HG03342 (cell line): ENCODE data around the gene ZNF718.
"Not testable (repeated sequence)": the region's sequence is repeated elsewhere in the genome, so short reads cannot be mapped to it uniquely, and the experiment has no call there.

Source experiments
- ATAC-seq: cut with Tn5 transposase; IDR thresholded peaks from one replicate; pipeline ENCODE4 v1.9.1; 2021; ENCODE audit warnings: mild to moderate bottlenecking, moderate library complexity; ENCODE audit not compliant: unreplicated experiment

ZNF718 gene

DNA sequence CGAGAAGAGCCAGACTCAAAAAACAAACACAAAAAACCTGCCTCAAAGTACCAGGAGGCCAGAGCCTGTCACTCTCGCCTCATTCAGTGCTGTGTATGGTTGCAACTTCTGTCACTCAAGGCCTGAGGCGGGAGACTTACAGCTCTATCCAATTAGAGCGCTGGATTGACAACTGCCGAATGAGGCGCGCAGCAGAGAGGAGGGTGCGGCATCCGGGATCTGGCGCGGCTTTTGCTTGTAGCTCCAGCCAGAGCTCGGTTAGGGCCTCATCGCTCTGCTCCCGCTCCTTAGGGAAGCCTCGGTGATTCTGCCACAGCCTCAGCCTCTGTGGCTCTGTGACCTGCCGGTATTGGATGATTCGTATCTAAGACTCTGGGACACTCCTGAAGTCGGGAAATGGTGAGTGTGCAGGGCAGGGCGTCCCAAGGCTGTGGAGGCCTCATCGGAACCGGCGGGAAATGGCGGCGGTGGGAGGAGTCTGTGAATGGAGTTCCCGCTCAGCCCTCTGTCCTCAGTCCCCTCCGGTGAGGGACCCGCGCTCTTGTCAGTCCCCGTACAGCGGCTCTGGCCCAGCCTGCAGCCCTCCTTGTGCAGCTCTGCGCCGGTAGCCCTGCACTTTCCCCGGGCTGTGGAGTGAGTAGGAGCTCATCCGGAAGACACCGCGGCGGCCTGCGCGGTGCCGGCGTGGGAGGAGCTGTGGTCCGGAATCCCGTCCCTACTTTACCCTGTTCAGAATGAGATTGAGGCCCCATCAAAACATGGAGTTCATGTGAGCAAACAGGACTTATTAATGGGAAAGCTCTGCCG lies at the start of gene ZNF718:
TSS of gene ZNF718 (plus strand) at position 227 of the 807 bp plus-strand sequence. CDS start at position 397, 170 bp downstream.
- peak; percentile 99 for ATAC-seq

DNA sequence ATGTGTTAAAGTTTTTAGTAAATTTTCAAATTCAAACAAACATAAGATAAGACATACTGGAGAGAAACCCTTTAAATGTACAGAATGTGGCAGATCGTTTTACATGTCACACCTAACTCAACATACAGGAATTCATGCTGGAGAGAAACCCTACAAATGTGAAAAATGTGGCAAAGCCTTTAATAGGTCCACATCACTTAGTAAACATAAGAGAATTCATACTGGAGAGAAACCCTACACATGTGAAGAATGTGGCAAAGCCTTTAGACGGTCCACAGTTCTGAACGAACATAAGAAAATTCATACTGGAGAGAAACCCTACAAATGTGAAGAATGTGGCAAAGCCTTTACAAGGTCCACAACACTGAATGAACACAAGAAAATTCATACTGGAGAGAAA lies 38.4 kb upstream of the ZNF718 start:
- no peak for ATAC-seq

DNA sequence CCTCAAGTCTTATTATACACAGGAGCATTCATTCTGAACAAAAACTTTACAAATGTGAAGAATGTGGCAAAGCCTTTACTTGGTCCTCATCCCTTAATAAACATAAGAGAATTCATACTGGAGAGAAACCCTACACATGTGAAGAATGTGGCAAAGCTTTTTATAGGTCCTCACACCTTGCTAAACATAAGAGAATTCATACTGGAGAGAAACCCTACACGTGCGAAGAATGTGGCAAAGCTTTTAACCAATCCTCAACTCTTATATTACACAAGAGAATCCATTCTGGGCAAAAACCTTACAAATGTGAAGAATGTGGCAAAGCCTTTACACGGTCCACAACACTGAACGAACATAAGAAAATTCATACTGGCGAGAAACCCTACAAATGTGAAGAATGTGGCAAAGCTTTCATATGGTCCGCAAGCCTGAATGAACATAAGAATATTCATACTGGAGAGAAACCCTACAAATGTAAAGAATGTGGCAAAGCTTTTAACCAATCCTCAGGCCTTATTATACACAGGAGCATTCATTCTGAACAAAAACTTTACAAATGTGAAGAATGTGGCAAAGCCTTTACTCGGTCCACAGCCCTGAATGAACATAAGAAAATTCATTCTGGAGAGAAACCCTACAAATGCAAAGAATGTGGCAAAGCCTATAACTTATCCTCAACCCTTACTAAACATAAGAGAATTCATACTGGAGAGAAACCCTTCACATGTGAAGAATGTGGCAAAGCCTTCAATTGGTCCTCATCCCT lies 37.6 kb upstream of the ZNF718 start:
- ATAC-seq, result not testable (repeated sequence)

DNA sequence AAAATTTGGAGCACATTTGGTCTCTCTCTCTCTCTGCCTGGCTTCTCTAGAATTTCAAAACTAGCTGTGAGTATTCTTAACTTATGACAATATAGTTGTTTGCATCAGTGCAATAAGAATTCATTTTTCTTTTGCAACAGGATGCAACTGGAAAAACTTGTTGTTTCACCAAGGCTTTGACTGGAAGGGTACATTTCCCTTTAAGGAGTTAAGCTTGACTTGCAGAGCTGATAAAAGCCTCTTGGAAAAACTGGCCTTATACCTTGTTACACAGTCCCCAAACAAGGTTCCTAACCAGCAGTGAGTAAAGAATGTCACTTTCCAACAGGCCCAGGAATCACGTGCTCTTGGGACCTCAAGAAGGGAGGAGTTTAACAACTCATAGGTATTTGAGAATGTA lies 25.9 kb upstream of the ZNF718 start:
- no peak for ATAC-seq

DNA sequence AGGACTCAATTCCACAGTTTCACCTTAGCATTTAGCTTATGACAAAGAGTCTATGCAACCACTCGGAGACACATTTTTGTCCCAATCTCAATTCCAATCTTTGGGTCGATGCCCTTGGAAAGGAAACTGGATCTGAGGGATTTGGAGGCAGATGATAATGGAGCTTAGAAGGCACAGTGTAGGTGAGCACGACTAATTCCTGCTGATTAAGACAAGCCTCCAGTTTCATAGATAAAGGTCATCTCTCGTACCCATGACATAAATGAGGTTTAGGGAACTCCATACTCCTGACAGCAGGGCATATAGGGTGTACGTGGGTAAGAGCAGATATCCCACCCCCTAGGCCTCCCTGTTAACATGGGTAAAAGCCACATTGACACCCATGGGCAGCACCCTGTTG lies 24.4 kb upstream of the ZNF718 start:
- ATAC-seq, result no peak

DNA sequence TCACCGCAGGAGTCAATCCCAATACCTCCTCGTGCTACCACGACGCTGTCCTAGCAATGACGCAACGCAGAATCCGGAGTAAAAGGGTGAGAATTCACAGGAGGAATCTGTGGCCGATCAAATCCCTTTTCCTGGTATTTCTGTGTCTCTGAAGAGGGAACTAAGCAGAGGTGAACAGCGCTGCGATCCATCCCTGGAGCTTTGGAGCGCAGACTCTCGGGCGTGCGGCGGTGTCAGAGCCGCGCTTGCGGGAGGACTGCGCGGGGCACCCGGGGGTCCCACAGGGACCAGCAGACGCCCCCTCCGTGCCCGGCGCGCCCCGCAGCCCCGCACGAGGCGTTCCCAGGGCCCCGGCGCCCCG lies 17.2 kb upstream of the ZNF718 start:
- ATAC-seq, result no peak

DNA sequence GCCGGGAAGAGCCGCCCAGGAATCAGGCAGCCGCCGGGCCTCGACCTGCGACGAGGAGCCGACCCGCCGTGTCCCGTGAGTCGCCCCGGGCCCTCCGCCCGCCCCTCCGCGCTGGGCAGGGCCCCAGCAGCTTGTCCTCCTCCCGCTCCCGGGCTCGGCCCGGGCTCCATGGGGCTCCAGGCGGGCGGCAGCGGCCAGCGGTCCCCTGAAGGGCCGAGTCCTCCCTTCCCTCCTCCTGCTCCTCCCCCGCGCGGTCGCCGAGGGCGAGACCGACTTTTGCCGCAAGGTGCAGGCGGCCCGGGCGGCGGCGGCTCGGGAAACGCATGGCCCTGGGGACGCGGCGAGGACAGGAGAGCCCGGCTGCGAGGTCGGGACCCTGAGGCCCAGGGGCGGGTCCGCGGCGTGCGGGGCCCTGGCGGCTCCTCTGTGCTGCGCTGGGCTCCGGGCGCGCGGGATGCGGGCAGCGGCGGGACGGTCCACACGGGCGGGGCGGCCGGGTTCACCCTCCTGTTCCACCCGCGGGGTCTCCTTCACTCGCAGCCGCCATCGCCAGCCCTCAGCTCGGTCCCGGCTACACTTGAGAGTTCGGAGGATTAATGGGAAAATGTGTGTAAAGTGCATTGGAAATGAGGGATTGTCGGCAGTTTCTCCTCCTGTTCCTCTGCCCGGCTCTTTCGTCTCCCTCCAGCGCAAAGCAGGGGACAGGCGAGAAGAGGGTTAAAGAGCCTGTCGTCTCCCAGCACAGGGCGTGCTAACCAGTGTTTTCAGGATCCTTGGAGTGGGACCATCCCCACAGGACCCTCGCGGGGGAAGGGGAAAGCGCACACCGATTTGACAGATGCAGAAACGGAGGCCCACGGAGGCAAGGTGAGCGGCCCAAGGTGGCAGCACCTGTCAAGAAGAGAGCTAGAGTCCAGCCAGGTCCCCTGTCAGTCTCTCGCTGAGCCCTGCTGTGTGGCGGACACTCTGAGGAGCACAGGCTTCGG lies 16.6 kb upstream of the ZNF718 start:
- ATAC-seq, result no peak

DNA sequence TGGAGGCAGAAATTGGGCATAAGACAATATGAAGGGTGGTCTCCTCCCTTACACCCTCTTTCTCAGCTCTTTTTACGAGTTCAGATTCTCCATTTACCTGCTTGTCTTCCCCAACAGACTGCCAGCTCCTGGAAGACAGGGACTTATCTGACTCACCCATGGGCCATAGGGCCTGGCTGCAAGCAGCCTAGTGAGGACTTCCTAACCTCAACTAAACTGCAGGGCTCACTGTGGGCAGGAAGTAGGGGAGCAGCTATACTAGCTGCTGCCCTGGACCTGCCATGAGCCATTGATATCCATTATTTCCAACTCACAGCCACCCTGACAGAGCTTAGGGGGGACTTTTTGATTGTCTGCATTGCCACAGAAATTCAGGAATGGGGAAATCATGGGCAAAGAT lies 11.5 kb upstream of the ZNF718 start:
- no peak for ATAC-seq

DNA sequence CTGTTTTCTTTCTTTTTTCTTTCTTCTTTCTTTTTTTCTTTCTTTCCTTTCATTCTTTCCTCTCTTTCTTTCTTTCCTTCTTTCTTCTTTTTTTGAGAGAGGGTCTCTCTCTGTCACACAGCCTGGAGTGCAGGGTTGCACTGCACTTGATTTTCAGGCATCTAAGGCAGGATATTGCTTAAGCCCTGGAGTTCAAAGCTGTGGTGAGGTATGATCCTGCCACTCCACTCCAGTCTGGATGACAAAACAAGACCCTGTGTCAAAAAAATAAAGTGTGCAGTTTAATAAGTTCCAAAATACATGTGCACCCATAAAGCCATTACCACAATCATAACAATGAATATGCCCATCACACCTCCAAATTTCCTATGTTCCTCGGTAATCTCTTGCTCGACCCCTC lies 10.6 kb upstream of the ZNF718 start:
- ATAC-seq, result no peak

DNA sequence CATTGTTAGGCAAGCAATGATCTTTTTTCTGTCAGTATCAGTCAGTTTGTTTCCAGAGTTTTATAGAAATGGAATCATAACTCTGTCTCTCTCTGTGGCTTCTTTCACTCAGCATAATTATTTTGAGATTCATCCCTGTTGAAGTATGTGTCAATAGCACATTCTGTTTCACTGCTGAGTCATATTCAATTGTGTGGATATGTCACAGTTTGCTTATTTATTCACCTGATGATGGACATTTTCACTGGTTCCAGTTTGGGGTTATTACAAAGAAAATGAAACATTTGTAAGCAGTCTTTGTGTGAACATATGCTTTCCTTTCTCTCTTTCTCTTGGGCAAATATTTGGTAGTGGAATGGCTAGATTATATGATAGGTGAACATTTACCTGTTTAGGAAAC lies 10.2 kb upstream of the ZNF718 start:
- no peak for ATAC-seq

DNA sequence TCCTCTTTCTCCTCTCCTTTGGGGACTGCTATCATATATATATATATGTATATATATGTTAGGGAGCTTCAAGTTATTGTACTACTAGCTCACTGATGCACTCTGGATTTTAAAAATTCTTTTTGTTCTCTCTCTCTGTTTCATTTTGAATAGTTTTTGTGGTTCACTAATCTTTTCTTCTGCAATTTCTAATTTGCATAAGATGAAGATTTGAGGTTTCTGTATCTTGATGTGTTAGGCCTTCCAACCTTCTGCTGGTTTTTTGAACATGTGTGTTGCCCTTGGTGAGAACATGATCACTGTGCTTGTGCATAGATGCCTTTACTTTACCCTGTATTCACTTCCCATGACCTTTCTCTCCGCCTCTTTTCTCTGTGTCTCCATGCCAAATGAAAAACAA lies 7.8 kb upstream of the ZNF718 start:
- ATAC-seq, result no peak

DNA sequence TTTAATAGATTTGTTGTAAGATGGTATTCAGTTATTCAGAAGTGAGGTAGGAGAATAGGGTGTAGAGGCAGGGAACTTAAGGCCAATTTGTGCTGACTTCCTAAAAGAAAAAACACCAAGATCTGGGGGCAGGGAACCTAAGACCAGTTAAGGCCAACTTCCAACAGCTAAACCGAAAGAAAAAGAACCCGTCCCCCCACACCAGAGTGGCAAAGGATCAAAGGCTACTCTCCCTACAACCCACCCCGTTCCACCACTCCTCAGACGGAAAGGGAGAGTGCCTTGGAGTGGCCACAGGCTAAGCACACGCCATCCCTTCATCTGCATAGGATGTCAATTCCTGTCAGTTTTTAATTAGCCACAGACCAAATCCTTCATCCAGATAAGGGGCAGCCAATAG lies 3.7 kb upstream of the ZNF718 start:
- no peak for ATAC-seq

DNA sequence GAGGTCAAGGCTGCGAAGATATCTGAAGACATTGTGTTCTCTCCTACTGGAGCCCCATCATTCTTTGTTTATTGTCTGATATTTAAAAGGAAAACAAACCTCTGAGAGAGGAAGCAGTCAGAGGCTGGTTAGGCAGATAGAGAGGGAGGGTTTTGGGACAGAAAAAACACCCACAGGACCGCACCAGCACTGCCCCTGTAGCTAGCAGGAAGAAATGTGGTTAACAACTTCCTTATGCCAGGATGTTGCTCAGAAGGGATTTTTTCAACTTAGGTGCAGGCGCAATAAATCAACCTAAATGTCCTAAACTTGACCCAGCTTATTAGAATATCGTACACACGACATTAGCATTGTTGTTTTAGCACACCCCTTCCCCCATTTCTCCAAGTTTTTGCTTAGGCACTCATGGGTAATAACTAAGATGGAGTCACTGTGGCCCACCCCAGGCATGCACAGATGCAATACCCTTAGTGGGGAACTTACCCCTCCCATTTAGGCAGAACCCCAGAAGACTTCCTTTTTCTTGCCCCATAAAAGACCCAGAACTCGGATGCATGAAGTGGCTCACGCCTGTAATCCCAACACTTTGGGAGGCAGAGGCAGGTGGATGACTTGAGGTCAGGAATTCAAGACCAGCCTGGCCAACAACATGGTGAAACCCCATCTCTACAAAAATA lies 2.8 kb upstream of the ZNF718 start:
- ATAC-seq, result no peak

DNA sequence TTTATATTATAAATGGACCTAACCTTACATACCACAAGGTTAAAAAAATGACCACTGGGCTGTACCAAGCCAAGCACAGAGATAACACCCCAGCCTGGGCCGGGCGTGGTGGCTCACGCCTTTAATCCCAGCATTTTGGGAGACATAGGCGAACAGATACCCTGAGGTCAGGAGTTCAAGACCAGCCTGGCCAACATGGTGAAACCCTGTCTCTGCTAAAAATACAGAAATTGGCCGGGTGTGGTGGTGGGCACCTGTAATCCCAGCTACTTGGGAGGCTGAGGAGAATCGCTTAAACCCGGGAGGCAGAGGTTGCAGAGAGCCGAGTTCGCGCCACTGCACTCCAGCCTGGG lies 403 bp upstream of the ZNF718 start:
- not testable (repeated sequence) for ATAC-seq

DNA sequence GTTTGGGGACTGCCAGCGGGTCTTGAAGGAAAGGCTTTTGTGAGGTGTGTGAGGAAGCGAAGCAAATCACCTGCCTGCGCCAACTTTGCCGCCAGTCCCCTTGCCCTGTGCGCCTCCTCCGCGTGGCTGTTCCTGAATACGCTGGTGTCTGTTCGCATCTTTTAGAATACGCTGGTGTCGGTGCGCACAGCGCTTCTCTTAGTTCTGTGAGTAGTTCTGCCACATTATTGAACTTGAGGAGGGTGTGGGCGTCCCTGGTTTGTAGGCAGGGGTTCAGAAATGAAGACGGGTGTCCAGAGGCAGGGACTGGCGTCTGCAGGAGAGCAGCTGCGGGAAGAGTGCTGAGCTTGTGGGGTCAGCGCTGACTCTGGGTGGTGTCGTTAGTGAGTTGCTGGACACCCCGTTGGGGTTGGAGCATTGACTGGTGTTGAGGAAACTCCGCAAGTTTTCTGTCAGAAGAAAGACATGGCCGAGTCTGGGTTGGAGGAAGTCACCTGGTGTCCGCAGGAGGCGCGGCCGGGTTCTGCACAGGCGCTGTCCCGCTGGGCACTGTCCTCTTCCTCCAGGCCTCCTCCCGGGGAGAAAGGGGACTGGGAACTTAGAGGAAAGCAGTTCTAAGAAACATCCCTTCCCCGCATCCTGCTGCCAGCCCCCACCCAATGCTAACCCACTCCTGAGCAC lies 930 bp downstream of the ZNF718 start:
- peak; percentile 9 for ATAC-seq

DNA sequence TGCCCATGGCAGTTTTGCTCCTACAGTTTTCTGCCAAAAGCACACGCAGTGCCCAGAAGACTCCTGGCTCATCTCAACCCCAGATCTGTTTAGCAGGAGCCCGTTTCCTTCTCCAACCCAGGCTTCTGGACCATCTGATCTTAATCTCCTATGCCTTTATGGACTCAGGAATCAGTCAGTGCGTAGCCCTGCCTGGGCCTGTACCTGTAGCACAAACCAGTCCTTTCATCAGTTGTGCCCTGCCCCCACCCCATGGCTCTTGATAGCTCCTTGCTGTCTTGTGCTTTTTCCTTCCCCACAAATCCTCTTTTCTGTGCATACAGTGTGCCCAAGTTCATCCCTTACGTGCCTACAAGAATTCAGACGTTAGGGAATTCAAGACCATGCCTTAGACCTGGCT lies 1.5 kb downstream of the ZNF718 start:
- no peak for ATAC-seq

DNA sequence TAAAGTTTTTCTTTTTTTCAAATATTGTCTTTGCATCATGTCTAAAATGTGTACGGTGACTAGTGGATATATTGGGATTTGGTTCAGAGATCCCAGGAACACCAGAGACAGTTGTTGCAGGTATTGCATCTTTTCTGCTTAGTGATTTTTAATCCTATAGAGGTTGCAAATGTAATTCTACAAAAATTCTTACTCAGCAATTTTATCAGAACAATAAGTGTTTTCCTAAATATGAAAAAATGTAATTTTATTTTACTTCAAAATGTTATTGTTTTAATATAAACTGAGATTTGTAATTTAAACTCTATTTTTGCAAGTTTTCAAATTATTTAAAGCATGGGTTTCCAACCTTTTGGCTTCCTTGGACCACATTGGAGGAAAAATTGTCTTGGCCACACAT lies 8.2 kb downstream of the ZNF718 start:
- ATAC-seq, result no peak

DNA sequence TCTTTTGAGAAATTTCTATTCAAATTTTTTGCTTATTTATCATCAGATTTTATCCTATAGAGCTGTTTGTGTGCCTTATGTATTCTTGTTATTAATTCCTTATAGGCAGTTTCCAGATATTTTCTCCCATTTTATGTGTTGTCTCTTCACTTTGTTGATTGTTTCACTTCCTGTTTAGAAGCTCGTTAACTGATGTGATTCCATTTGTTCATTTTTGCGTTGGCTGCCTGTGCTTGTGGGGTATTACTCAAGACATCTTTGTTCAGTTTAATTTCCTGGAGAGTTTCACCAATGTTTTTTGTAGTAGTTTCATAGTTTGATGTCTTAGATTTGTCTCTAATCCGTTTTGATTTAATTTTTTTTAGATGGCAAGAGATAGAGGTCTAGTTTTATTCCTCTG lies 14.6 kb downstream of the ZNF718 start:
- ATAC-seq, result no peak

DNA sequence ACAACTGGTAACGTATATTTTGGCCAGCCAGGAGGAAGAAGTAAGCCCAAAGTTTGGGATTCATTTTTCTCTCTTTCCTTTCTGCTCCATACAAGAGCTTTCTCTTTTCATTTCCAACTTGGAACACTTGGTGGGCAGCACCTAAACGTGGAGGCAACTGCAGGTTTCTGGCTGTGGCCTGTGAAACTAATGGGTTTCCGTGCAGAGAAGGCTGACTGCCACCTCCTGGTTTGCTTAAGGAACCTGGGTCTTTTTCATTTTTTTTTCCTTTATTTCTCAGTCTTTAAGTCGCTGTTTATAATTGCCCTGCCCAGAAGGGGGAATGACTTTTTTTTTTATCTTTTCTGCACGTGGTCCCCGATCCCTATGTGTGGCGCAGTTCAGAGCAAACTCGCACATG lies 15.4 kb downstream of the ZNF718 start:
- no peak for ATAC-seq

DNA sequence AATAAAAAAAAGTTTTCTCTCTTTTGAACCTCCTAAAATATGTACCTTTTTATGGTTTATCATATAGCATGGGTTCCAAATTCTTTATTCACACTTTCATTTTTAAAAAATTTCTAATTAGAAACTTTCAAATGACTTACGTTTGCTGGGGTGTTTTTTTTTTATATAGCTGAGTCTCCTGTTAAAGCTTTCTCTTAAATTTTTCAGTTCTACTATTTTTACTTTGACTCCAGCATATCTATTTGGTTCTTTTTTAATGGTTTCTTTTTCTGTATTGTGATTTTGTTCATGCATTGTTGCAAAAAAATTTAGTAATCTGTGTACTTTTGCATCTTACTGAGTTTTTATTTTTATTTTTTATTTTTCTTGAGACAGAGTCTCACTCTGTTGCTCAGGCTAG lies 22.3 kb downstream of the ZNF718 start:
- ATAC-seq, result no peak
